HG03439 (cell line): ENCODE measurements around the gene ITGA5.
A peak's percentile ranks its signal among the peaks of the same experiment; 100 is the strongest.

Source experiments
- ATAC-seq: cut with Tn5 transposase; IDR thresholded peaks from one replicate; pipeline ENCODE4 v1.9.1; 2021; ENCODE audit warnings: mild to moderate bottlenecking, moderate library complexity; ENCODE audit not compliant: unreplicated experiment

The ITGA5 gene

GRCh38 chr12:54412786-54413185 lies 6.3 kb downstream of the ITGA5 start:
- no peak for ATAC-seq

GRCh38 chr12:54412348-54412747 lies 6.7 kb downstream of the ITGA5 start:
- no peak for ATAC-seq

GRCh38 chr12:54411391-54412241 lies 7.5 kb downstream of the ITGA5 start:
- ATAC-seq: no peak

- no peak for ATAC-seq
Observed at GRCh38 chr12:54409267-54409666, 9.8 kb downstream of the ITGA5 start.

- no peak for ATAC-seq
Observed at GRCh38 chr12:54407183-54407905, 11.7 kb downstream of the ITGA5 start.

- ATAC-seq: no peak
Observed at GRCh38 chr12:54405573-54405972, 13.5 kb downstream of the ITGA5 start.

DNA sequence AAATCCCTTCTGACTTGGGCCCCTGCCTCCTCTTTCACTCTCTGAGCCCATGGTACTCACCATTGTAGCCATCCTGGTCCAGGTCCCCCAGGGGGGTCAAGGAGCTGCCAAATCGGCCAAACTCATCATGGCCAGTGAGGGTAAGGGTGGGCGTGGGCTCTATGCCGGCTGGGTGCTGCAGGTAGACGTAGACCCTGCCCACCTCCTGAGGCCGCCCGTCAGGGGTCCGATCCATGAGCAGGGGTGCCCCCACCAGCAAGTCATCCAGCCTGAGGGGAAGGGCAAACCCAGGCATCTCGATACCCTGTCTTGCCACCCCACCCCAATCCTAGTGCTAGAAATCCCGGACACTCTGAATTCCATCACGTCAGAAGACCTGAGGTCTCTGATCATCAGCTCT lies 14.0 kb downstream of the ITGA5 start:
- ATAC-seq: no peak

DNA sequence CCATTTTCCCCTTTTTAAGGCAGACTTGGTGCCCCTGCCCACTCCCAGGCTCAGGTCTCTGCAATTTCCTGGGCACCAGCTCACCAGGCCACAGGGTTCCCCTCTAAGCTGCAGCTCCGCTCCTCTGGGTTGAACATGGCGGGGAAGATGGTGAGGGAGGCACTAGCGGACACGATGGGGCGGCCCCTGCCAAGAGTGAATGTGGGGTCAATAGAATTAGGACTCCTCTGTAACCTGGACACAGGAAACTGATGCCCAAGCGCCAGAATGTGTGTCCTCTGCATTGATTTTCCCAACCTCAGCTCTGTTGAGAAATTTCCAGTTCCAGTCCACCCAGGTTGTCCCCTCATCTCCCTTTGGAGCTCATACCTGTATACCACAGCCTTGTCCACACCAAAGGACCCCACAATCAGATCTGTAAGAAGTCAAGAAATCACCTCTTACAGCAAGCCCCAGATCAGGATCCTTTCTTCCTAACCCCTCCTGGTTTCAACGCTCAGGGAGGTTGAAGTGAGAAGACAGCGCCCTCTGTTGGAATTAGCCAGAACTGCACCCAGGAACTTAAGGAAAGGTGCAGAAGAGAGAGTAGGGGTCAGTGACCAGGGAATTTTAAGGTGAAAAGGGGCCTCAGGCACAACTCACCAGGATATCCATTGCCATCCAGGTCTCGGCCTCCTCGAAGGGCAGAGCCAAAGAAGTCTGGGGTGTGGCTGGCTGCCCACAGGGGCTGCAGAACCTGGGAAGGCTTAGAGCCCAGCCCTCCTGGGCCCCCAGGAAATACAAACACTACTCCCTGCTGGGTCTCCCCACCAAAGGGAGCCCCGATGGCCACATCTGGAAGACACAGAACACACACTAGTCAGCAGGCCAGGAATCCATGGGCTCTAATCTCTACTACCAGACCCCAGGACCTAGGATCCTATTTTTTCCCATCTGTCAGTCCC lies 14.7 kb downstream of the ITGA5 start:
- ATAC-seq: no peak

GRCh38 chr12:54401119-54401518 lies 17.9 kb downstream of the ITGA5 start:
- no peak for ATAC-seq

- ATAC-seq: peak; percentile 85
Observed at GRCh38 chr12:54398995-54399793, 19.9 kb downstream of the ITGA5 start.

DNA sequence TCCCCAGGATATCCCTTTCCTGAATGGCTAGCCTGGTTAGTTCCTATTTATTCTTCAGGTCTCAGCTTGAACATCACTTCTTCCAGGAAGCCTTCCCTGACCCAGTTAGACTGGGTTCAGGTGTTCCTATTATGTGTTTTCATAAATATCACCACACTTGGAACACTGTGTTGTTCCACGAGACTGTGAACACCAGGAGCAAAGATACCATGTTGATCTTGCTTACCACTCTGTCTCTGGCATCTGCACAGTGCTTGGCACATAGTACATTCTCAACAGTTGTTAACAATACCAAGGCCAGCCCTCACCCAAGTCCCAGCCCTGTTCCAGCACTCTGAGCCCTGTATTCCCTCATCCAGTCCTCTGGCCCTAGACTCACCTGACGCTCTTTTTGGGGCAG lies 20.8 kb downstream of the ITGA5 start:
- no peak for ATAC-seq

- ATAC-seq: no peak
Observed at GRCh38 chr12:54397157-54397556, 21.9 kb downstream of the ITGA5 start.

GRCh38 chr12:54395545-54395944 lies 23.5 kb downstream of the ITGA5 start:
- no peak for ATAC-seq

DNA sequence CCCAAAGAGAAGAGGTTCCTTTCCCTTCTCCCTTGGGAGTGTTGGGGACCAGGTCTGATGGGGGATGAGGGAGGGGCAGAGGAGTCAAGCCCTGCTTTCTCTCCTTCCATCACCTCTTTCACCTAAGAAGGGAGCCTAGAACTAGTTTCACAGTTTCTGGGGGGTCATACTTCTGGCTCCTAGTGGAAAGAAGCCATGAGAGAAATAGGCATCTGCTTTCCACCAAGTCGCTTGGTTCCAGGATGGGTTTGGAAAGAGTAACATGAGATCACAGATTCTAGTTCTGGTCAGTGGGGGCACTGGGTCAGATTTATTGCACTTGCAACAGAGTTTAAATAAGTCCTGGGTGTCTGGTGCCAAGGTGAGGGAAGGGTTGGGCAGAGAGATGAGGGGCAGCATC lies 24.1 kb downstream of the ITGA5 start:
- ATAC-seq: no peak

DNA sequence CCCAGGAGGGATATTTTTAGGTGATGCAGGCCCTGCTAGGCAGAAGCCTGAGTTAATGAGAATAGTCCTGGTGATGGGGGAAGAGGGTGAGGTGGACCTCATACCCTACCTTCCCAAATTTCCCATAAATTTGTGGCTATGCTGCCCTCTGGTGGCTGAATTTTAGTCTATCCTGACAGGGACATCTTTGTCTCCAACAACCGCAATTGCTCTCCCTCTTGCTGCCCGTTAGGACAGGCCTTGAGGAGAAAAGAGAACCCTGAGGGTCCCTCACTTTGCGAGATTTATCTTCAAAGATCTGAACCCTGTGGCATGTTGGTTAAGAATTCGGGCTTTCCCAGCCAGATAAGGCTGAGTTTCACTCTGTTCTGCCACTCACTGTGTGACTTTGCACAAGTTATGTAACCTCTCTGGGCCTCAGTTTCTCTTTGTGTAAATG lies 24.8 kb downstream of the ITGA5 start:
- no peak for ATAC-seq

DNA sequence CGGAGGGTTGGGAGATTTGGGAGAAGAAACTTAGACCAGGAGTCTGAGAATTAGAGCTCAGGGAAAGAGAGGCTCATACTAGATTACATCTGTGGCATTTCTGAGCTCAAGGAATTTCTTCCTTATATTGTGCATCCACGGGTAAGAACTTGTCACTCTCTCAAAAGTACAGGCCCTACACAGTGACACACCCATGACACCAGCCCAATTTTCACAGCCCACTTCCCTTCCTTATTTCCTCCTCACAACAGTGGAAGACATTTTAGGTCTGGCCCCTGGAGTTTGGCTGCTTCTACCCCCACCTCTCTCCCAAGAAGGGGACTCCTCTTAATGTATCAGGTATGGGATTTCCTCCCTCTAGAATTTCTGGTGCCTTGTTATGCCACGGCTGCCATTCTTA lies 25.3 kb downstream of the ITGA5 start:
- no peak for ATAC-seq

DNA sequence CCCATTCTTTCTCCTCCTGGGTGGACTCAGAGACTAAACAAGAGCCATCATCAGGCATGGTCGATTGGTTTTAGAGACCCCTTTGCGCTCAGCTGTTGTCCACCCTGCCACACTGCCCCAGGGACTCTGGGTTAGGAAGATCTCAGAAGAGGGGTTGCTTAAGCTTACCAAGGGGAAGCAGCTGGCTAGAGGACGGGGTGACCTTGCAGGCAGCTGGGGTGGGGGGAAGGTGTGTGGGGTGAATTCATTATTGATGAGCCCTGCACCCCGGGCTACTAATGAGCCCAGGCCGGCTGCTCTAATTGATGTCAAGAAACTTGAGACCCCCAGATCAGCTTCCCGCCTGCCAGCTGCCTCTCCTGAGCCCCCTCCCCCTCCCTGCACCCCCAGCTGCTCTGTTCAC lies 25.9 kb downstream of the ITGA5 start:
- ATAC-seq: no peak

DNA sequence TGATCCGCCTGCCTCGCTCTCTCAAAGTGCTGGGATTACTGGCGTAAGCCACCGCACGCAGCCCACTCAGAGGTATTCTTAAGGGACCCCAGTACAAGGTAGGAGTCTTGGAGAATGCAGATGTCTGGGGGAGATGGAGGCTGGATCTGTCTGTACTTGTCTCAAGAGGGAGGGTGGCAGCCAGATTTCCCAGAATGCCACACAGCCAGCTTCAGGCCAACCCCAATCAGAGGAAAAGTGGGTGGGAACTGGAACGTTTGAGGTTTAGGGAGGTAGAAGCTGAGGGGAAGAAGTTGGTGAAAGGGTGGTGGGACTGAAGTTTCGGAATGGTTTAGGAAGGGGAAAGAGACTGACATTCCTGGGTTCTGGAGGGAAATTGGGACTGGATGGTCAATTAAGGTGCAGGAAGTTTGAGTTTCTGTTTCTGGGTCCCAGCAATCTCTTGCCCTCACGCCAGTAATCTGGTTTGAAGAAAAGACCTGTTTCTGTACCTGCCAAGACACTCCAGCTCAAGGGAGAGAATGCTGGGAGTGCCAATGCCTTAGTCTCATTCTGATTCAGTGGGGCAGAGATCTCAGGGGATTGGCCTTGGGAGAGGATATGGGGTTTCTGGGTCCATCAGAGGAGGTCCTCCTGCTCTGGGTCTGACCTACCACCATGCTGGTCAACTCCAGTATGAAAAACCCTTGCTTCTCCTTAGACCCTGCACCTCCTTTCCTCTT lies 26.4 kb downstream of the ITGA5 start:
- ATAC-seq: no peak

DNA sequence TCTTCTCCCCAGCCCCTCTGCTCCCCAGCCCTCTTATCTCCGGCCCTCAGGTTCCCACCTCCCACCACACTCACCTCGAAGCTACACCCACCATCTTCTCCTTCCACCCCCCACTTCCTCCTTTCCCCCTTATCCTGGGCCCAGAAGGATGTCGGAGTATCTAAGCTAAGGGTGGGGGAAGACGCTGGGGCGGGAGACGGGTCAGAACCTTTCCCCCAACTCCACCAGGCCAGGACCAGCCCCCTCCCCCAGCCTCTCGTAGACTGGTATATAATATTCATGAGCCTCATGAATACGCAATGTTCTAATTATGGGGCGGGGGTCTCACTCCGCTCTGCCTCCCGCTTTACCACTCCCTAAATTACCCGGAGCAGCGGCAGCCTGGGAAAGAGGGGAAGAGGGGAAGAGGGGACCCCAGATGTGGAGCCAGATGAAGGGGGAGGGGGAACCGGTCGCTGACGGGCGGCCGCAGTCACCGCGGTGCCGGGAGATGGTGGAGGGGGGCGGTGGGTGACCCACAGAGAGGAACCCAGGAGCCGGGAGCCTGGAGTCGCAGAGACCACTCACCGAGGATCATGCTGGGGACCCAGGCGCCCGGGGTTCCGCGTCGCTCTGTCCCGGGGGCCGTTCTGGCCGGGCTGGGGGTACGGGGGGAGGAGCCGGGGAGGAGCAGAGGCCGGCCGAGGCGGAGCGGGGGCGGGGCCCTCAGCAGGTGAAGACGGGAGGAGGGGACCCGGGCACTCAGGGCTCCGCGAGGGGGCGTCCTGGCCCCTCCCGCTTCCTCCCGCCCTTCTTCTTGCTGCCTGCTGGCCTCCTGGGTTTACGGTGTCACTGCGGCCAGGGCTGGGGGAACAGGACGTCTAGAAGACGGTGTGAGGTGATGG lies 28.2 kb downstream of the ITGA5 start:
- ATAC-seq: no peak
